OCI-LY7 (cell line): Measurements from ENCODE around the gene TPM1. TPM values are rescaled to one million over a fixed set of nuclear protein-coding genes. Genes with fewer than 3 reads are reported as not detected.

ENCODE experiments used
- BruUV-seq: library from RNA; stranded (reverse); fragments of 400-500 nt; replicated peaks from 2 replicates; lab custom pipeline; 2021; lab: Mats Ljungman, UMichigan
- CTCF ChIA-PET: fragments of 300-600 bp; sonication (Branson Sonifier 250); formaldehyde crosslinking; loops from one replicate; lab custom pipeline; 2022; ENCODE audit warnings: antibody characterized with exemption; ENCODE audit not compliant: unreplicated experiment; lab: Charles Lee
- POLR2A ChIA-PET: fragments of 300-600 bp; sonication (Branson Sonifier 250); formaldehyde crosslinking; loops from one replicate; lab custom pipeline; 2022; ENCODE audit warnings: antibody characterized with exemption; lab: Charles Lee
- DNase-seq: peaks from one replicate; pipeline ENCODE4 v3.0.0-alpha.2; 2015; ENCODE audit warnings: low spot score
- H2AFZ ChIP-seq: fragments of 200-600 bp; sonication (generic), shearing (Covaris generic); 2 replicates; pipeline ENCODE4 v1.6.1; 2014; ENCODE audit warnings: mild to moderate bottlenecking, antibody characterized with exemption, low read length, moderate library complexity
- H3K27ac ChIP-seq: fragments of 200-600 bp; sonication (generic); 2 replicates; pipeline ENCODE4 v1.5.1; 2014; ENCODE audit warnings: mixed run types, low read depth, mild to moderate bottlenecking, moderate library complexity, low read length, inconsistent platforms; ENCODE audit not compliant: poor library complexity, severe bottlenecking
- H3K36me3 ChIP-seq: fragments of 200-600 bp; sonication (generic); 2 replicates; pipeline ENCODE4 v1.6.1; 2014; ENCODE audit warnings: mild to moderate bottlenecking, antibody characterized with exemption, low read length, moderate library complexity, mixed read lengths; ENCODE audit not compliant: insufficient read depth
- H3K4me1 ChIP-seq: fragments of 200-600 bp; sonication (generic); 2 replicates; pipeline ENCODE4 v1.5.1; 2014; ENCODE audit warnings: mild to moderate bottlenecking, low read length; ENCODE audit not compliant: insufficient read depth, poor library complexity, severe bottlenecking
- H3K4me2 ChIP-seq: fragments of 200-600 bp; sonication (generic); 2 replicates; pipeline ENCODE4 v1.6.1; 2014; ENCODE audit warnings: mild to moderate bottlenecking, low read length
- H3K4me3 ChIP-seq: fragments of 200-600 bp; sonication (generic); 2 replicates; pipeline ENCODE4 v1.5.1; 2014; ENCODE audit warnings: mild to moderate bottlenecking, low read depth, low read length; ENCODE audit not compliant: poor library complexity, severe bottlenecking
- H3K79me2 ChIP-seq: fragments of 200-600 bp; sonication (generic); 2 replicates; pipeline ENCODE4 v1.6.1; 2016; ENCODE audit warnings: low read depth, mild to moderate bottlenecking, low read length, moderate library complexity, mixed read lengths; ENCODE audit not compliant: insufficient read depth
- H3K9me2 ChIP-seq: fragments of 200-600 bp; sonication (generic); 2 replicates; pipeline ENCODE4 v1.6.1; 2016; ENCODE audit warnings: mild to moderate bottlenecking, low read length, mixed read lengths; ENCODE audit not compliant: insufficient read depth
- H3K9me3 ChIP-seq: fragments of 200-600 bp; sonication (generic); 2 replicates; pipeline ENCODE4 v1.6.1; 2014; ENCODE audit warnings: mild to moderate bottlenecking, mixed run types, low read length, mixed read lengths
- H4K20me1 ChIP-seq: fragments of 200-600 bp; sonication (generic); 2 replicates; pipeline ENCODE4 v1.6.1; 2014; ENCODE audit warnings: mild to moderate bottlenecking, antibody characterized with exemption, low read length, moderate library complexity, mixed read lengths; ENCODE audit not compliant: insufficient read depth
- EZH2phosphoT487 ChIP-seq: fragments of 200-600 bp; sonication (generic); IDR thresholded peaks from 2 replicates; pipeline ENCODE4 v1.6.1; 2018; ENCODE audit warnings: low read depth, borderline replicate concordance, mild to moderate bottlenecking, mixed run types, antibody characterized with exemption, low read length, moderate library complexity, mixed read lengths
- intact Hi-C: fragments of 100-400 bp; cut with micrococcal nuclease; formaldehyde crosslinking; loops from one replicate; pipeline ENCODE4 v1.10.0; 2022; ENCODE audit not compliant: unreplicated experiment
- total RNA-seq, 2 experiments: library from RNA; depleted of rRNA in 1 of 2; stranded (reverse); fragments of >200 nt in 1 of 2; shearing (Covaris generic) in 1 of 2; gene quantifications; 2 replicates each; pipeline ENCODE4 v1.2.3, GENCODE V29; 2014 to 2022
- TF ChIP-seq, protein P1 (sequence below): fragments of 200-600 bp; sonication (generic); conservative IDR thresholded peaks from 2 replicates; pipeline ENCODE4 v1.5.1; 2014; ENCODE audit warnings: mild to moderate bottlenecking, antibody characterized with exemption, low read length, moderate library complexity, mixed read lengths

TPM1 gene
- total RNA-seq, 2 experiments from 2014 or later, result 19.3 to 19.9 TPM

DNA sequence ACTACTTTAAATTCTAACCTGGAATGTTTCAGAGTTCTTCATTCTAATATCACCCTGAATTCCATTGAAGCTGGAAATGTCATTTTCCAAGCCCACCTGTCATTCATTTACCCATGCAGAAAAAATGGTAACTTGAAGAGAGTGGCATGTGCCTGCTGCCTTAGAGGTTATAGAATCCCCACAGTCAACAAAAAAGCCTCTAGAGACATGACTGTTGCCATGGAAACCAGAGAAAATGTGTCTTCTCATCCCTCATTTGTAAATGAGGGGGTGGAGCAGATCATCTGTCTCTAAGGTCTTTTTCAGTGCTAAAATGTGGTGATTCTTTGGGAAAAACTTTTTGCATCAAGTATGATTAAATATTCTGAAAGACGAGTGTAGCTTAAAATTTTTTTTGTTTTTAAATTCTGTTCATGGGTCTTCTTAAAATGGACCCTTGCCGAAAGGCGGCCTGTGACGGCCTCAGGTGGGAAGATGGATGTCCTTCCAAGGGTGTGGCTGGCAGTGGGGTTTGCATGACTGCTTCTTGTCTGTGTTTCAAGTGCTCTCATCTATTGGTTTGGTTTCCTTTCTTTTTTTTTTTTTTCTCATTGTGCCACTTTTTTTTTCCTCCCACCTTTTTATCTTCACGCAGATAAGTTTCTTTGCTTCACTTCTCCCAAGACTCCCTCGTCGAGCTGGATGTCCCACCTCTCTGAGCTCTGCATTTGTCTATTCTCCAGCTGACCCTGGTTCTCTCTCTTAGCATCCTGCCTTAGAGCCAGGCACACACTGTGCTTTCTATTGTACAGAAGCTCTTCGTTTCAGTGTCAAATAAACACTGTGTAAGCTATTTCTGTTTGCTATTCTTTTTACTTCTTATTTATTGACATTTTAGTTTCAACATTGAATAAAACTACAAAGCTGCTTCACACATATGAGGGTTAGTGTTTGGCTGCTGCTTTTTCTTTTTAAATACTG, 23.0 kb downstream of the TPM1 start:
- BruUV-seq, result no TSS peak
- Histone ChIP-seq H2AFZ (no peak overlapping the region), H3K27ac (no peak overlapping the region), H3K79me2 (no peaks in the 10 kb centered on the region), H3K9me2 (no peaks in the 10 kb centered on the region), H3K4me1 (no peaks in the 10 kb centered on the region), H3K9me3 (no peaks in the 10 kb centered on the region), H3K4me2 (no peak overlapping the region), H3K36me3 (no peaks in the 10 kb centered on the region), H4K20me1 (no peaks in the 10 kb centered on the region), H3K4me3 (no peak overlapping the region)
- DNase-seq, result peak; percentile 11
- intact Hi-C loops, result no loop called here
- no peak for TF ChIP-seq EZH2phosphoT487
- TF ChIP-seq, protein P1, sequence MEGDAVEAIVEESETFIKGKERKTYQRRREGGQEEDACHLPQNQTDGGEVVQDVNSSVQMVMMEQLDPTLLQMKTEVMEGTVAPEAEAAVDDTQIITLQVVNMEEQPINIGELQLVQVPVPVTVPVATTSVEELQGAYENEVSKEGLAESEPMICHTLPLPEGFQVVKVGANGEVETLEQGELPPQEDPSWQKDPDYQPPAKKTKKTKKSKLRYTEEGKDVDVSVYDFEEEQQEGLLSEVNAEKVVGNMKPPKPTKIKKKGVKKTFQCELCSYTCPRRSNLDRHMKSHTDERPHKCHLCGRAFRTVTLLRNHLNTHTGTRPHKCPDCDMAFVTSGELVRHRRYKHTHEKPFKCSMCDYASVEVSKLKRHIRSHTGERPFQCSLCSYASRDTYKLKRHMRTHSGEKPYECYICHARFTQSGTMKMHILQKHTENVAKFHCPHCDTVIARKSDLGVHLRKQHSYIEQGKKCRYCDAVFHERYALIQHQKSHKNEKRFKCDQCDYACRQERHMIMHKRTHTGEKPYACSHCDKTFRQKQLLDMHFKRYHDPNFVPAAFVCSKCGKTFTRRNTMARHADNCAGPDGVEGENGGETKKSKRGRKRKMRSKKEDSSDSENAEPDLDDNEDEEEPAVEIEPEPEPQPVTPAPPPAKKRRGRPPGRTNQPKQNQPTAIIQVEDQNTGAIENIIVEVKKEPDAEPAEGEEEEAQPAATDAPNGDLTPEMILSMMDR, result no peak
- POLR2A ChIA-PET, result interaction anchor here (0.6 kb wide), 1 partner anchor 50 kb away, joined by 4 read pairs; no protein-coding TSS in a partner anchor
- CTCF ChIA-PET, result no interaction called here

- no peak overlapping the region for H2AFZ ChIP-seq
- CTCF ChIA-PET, result no interaction called here
- TF ChIP-seq, protein P1, result no peak
- no peak for TF ChIP-seq EZH2phosphoT487
- no peaks in the 10 kb centered on the region for H4K20me1 ChIP-seq
- no peaks in the 10 kb centered on the region for H3K36me3 ChIP-seq
- no peaks in the 10 kb centered on the region for H3K79me2 ChIP-seq
- intact Hi-C loops, result no loop called here
- no peak overlapping the region for H3K4me3 ChIP-seq
- no TSS peak for BruUV-seq
- no peak overlapping the region for H3K4me2 ChIP-seq
- no peaks in the 10 kb centered on the region for H3K9me2 ChIP-seq
- no peak overlapping the region for H3K27ac ChIP-seq
- POLR2A ChIA-PET, result no interaction called here
- no peaks in the 10 kb centered on the region for H3K4me1 ChIP-seq
- no peaks in the 10 kb centered on the region for H3K9me3 ChIP-seq
- no peak for DNase-seq
These were observed 23.7 kb downstream of the TPM1 start for GRCh38 chr15:63066272-63066671.

DNA sequence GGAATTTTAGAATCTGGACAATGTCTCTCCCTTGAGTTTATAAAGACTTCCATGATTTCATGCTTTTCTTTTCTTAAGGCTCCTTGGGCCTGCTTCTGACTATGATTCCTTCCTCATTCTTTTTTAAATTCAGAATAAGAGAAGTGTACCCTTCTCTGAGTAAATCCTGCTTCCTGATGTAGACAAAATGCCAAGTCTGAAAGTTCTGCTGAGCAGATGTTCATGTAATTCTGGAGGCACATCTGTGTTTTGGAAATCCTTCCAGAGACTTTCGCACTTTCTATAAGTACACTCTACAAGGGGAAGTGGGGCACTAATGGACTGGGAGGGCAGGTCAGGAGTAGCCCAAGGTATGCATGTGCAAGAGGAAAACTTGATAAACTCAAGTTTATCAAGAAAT, 24.8 kb downstream of the TPM1 start:
- POLR2A ChIA-PET, result interaction anchor here (0.6 to 0.7 kb wide), 3 partner anchors 72 to 1007 kb away, joined by 3 to 4 read pairs (median 4); no protein-coding TSS in a partner anchor
- no peaks in the 10 kb centered on the region for H3K79me2 ChIP-seq
- H3K36me3 ChIP-seq, result no peaks in the 10 kb centered on the region
- CTCF ChIA-PET, result no interaction called here
- no peak overlapping the region for H3K4me2 ChIP-seq
- no peak for DNase-seq
- no peak overlapping the region for H3K27ac ChIP-seq
- BruUV-seq, result no TSS peak
- H3K9me3 ChIP-seq, result no peaks in the 10 kb centered on the region
- no peaks in the 10 kb centered on the region for H4K20me1 ChIP-seq
- no peaks in the 10 kb centered on the region for H3K4me1 ChIP-seq
- no peaks in the 10 kb centered on the region for H3K9me2 ChIP-seq
- intact Hi-C loops, result no loop called here
- no peak overlapping the region for H2AFZ ChIP-seq
- no peak overlapping the region for H3K4me3 ChIP-seq
- TF ChIP-seq, protein P1, result no peak
- no peak for TF ChIP-seq EZH2phosphoT487
